K562 (cell line): ENCODE results near the gene MINDY4. TPM values are rescaled to one million over a fixed set of nuclear protein-coding genes. Genes with fewer than 3 reads are reported as not detected.

Experiments used
- ATAC-seq: fragments of 200-7000 bp; cut with Tn5 transposase; 3 replicates; pipeline ENCODE4 v1.9.1; 2020; ENCODE audit warnings: moderate library complexity
- BruUV-seq: library from RNA; stranded (reverse); fragments of 400-500 nt; replicated peaks from 2 replicates; lab custom pipeline; 2021; lab: Mats Ljungman, UMichigan
- CTCF ChIA-PET: fragments of 300-600 bp; formaldehyde crosslinking; extraction: SDS; loops from one replicate; lab custom pipeline; 2021; ENCODE audit warnings: low intra/inter-chr PET ratio; lab: Yijun Ruan, JAX
- POLR2A ChIA-PET: fragments of 300-600, 350-650 bp; sonication (Branson Sonifier 250); formaldehyde crosslinking; extraction: SDS; loops from one replicate; lab custom pipeline; 2021; ENCODE audit warnings: antibody characterized with exemption, inconsistent platforms; lab: Yijun Ruan, JAX
- DNase-seq, 4 experiments: peaks; one replicate each; pipeline versions ENCODE4 v3.0.0 to v3.0.0-alpha.2; 2011 to 2018; ENCODE audit warnings: low spot score in 3 of 4, mixed read lengths in 3 of 4; ENCODE audit errors: extremely low read depth in 1 of 4
- FAIRE-seq: peaks from 2 replicates; lab custom pipeline; 2011; peaks lifted over from hg19 to GRCh38; lab: Jason Lieb, UNC
- H2AFZ ChIP-seq: 2 replicates; pipeline ENCODE4 v1.6.0; 2011; ENCODE audit warnings: low read depth, low read length, control low read depth, inconsistent platforms
- H3K27ac ChIP-seq: fragments of 200-600 bp; 3 replicates; pipeline ENCODE4 v1.8.0; 2011; ENCODE audit warnings: low read depth, mild to moderate bottlenecking, control low read depth, inconsistent platforms, low read length, moderate library complexity, mixed read lengths; ENCODE audit errors: extremely low read depth
- H3K27me3 ChIP-seq, 2 experiments: fragments of 300-600 bp in 1 of 2; 2 replicates in 1 of 2; 3 replicates in 1 of 2; pipeline versions ENCODE4 v1.6.0 to v1.8.0; 2011; ENCODE audit warnings: inconsistent platforms in 2 of 2, low read length in 2 of 2, mild to moderate bottlenecking in 1 of 2, mixed read lengths in 1 of 2, moderate library complexity in 1 of 2; ENCODE audit not compliant: control insufficient read depth in 2 of 2, insufficient read depth in 2 of 2
- H3K36me3 ChIP-seq: fragments of 300-600 bp; 3 replicates; pipeline ENCODE4 v1.8.0; 2011; ENCODE audit warnings: mild to moderate bottlenecking, low read length, inconsistent platforms; ENCODE audit not compliant: control insufficient read depth, insufficient read depth
- H3K4me1 ChIP-seq, 2 experiments: fragments of 200-600 bp in 1 of 2; replicated peaks in 1 of 2; 2 replicates in 1 of 2; 3 replicates in 1 of 2; pipeline versions ENCODE4 v1.5.1 to v1.8.0; 2011; ENCODE audit warnings: inconsistent platforms in 2 of 2, low read length in 2 of 2, mild to moderate bottlenecking in 1 of 2, mixed read lengths in 1 of 2, moderate library complexity in 1 of 2; ENCODE audit not compliant: control insufficient read depth in 2 of 2, insufficient read depth in 2 of 2
- H3K4me2 ChIP-seq: 2 replicates; pipeline ENCODE4 v1.6.1; 2011; ENCODE audit warnings: low read length, control low read depth, inconsistent platforms, mixed read lengths; ENCODE audit not compliant: insufficient read depth
- H3K4me3 ChIP-seq: fragments of 200-600 bp; sonication (generic), shearing (Covaris generic); 2 replicates; pipeline ENCODE4 v1.5.1; 2016; ENCODE audit warnings: control low read depth, inconsistent platforms
- H3K79me2 ChIP-seq: fragments of 200-600 bp; 3 replicates; pipeline ENCODE4 v1.8.0; 2011; ENCODE audit warnings: low read length, inconsistent platforms; ENCODE audit not compliant: control insufficient read depth, insufficient read depth
- H3K9ac ChIP-seq, 2 experiments: 2 replicates each; pipeline versions ENCODE4 v1.6.0 to v1.6.1; 2011; ENCODE audit warnings: low read depth in 2 of 2, low read length in 2 of 2, control low read depth in 1 of 2, inconsistent platforms in 1 of 2, mild to moderate bottlenecking in 1 of 2, mixed read lengths in 1 of 2; ENCODE audit not compliant: insufficient read depth in 1 of 2
- H3K9me1 ChIP-seq: one replicate; pipeline ENCODE4 v1.6.0; 2011; ENCODE audit warnings: inconsistent platforms, mild to moderate bottlenecking, low read length, moderate library complexity; ENCODE audit not compliant: control insufficient read depth, insufficient read depth
- H3K9me3 ChIP-seq: replicated peaks from 2 replicates; pipeline ENCODE4 v1.5.1; 2011; ENCODE audit warnings: low read depth, low read length, inconsistent platforms; ENCODE audit not compliant: control insufficient read depth, insufficient read depth
- H4K20me1 ChIP-seq: replicated peaks from 2 replicates; pipeline ENCODE4 v1.6.1; 2011; ENCODE audit warnings: low read length, inconsistent platforms, mixed read lengths; ENCODE audit not compliant: control insufficient read depth, insufficient read depth
- EGR1 ChIP-seq: fragments of 450-650 bp; conservative IDR thresholded peaks from 2 replicates; pipeline ENCODE4 v1.6.1; 2017; ENCODE audit warnings: mild to moderate bottlenecking
- PYGO2 ChIP-seq: fragments of 450-650 bp; IDR thresholded peaks from 2 replicates; pipeline ENCODE4 v1.6.1; 2016; ENCODE audit warnings: mild to moderate bottlenecking, missing genetic modification characterization, moderate library complexity, missing compliant biosample characterization
- YBX1 ChIP-seq: fragments of 450-650 bp; IDR thresholded peaks from 2 replicates; pipeline ENCODE4 v1.7.1; 2016; ENCODE audit warnings: mild to moderate bottlenecking
- WGBS: fragments of 100-300 bp; shearing (Covaris generic); methylation state at CpG from one replicate; pipeline ENCODE4 v1.1.6; 2016; ENCODE audit warnings: low coverage, mixed read lengths; ENCODE audit not compliant: insufficient coverage; ENCODE audit errors: missing lambda C conversion rate; 5-methylcytosine and 5-hydroxymethylcytosine counted together
- in situ Hi-C: fragments of 300-500 bp; cut with MboI; formaldehyde crosslinking; loops from 4 replicates; pipeline ENCODE4 v1.15.0; 2018; ENCODE audit warnings: inconsistent platforms, mixed read lengths
- intact Hi-C: fragments of 100-400 bp; cut with micrococcal nuclease; formaldehyde crosslinking; loops from 2 replicates; pipeline ENCODE4 v1.14.2; 2022
- polyA plus RNA-seq, 8 experiments: library from polyadenylated mRNA; depleted of rRNA in 4 of 8; stranded (reverse) in 5 of 8; unstranded in 3 of 8; fragments of >200 nt; fragmentation: Nextera tagmentation in 2 of 8; fragmentation: Illumina TruSeq in 1 of 8; extraction: Ambion mirVana in 2 of 8; extraction: Trizol in 1 of 8; gene quantifications; 2 replicates each; pipeline versions ENCODE4 v1.2.1 to v1.2.3, GENCODE V29; 2011 to 2014; ENCODE audit warnings: inconsistent platforms in 1 of 8, missing spikeins in 1 of 8
- total RNA-seq, 7 experiments: library from RNA; depleted of rRNA in 6 of 7; stranded (reverse); fragments of >200 nt in 6 of 7; fragmentation: Illumina TruSeq in 2 of 7; extraction: Trizol in 2 of 7; gene quantifications; 2 replicates each; pipeline versions ENCODE4 v1.2.1 to v1.2.3, GENCODE V29; 2011 to 2021; ENCODE audit warnings: low replicate concordance in 1 of 7
- TF ChIP-seq, protein P1 (sequence below): sonication (generic); formaldehyde crosslinking; IDR thresholded peaks from 2 replicates; pipeline ENCODE4 v1.8.0; 2022; ENCODE audit warnings: mild to moderate bottlenecking, missing genetic modification reagents

Gene MINDY4
- total and polyA plus RNA-seq, 9 of the 15 experiments (the other 6 are each of a cell fraction or from before 2014, with no cell fraction given) = 2.1 to 16.7 (median 11.0) TPM

DNA sequence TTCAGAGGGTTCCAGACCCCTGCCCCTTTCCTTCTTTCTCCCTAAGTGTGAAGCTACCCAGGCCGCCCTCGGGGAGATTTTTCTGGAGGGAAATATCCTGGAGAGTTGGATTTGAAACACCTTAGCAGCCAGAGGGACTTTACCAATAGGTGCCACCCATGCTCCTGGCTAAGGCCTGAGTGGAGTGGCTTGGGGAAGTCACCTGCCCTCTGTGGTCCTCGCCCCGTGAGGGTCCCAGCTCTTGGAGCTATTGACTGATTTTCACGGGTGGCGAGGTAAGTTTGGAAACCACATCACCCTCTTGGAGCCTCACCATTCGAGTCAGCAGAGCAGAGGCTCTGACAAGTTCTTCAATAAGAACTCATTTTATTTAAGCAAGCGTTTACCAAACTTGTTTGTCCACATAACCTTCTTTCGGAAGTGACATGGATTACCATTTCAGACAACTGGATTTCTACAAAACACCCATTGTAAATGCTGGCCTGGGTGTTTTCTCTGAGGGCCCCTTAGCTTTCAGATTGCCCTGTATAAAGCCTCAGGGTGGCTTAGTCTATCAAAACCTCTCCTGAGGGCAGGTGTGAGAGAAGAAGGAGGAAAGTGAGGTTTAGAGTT is 160.8 kb downstream of the MINDY4 start:
- no TSS peak for BruUV-seq
- H3K9ac ChIP-seq = peak overlapping the region in 1 of 2 experiments; percentile 52; a peak in 1 of 4 replicates
- H3K9me3 ChIP-seq = no peaks in the 10 kb centered on the region
- DNase-seq = peak in 1 of 4 experiments; percentile 7
- no peaks in the 10 kb centered on the region for H3K9me1 ChIP-seq
- TF ChIP-seq, protein P1, sequence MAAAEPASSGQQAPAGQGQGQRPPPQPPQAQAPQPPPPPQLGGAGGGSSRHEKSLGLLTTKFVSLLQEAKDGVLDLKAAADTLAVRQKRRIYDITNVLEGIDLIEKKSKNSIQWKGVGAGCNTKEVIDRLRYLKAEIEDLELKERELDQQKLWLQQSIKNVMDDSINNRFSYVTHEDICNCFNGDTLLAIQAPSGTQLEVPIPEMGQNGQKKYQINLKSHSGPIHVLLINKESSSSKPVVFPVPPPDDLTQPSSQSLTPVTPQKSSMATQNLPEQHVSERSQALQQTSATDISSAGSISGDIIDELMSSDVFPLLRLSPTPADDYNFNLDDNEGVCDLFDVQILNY (CRISPR knock-in tag) = no peak
- ATAC-seq = no peak
- POLR2A ChIA-PET = no interaction called here
- H4K20me1 ChIP-seq = no peaks in the 10 kb centered on the region
- CTCF ChIA-PET = no interaction called here
- in situ Hi-C loops = no loop called here
- intact Hi-C loops = no loop called here
- no peak for FAIRE-seq
- no peaks in the 10 kb centered on the region for H3K36me3 ChIP-seq
- WGBS = 36% methylated on average over 7 of the region's 9 CpGs
- no peak overlapping the region for H3K4me2 ChIP-seq
- H3K79me2 ChIP-seq = no peaks in the 10 kb centered on the region
- H3K27ac ChIP-seq = no peak overlapping the region
- H2AFZ ChIP-seq = no peak overlapping the region
- H3K4me1 ChIP-seq = peaks cover 0 to 29% of the 10 kb centered on the region in 2 experiments; a peak in 2 of 5 replicates
- H3K4me3 ChIP-seq = no peak overlapping the region
- H3K27me3 ChIP-seq = no peaks in the 10 kb centered on the region

- WGBS = 39% methylated on average over 5 of the region's 6 CpGs
- Histone ChIP-seq H4K20me1 (no peaks in the 10 kb centered on the region), H3K9me3 (no peaks in the 10 kb centered on the region), H3K79me2 (no peaks in the 10 kb centered on the region), H3K4me2 (no peak overlapping the region), H3K4me1 (peaks cover 0 to 29% of the 10 kb centered on the region in 2 experiments; a peak in 2 of 5 replicates), H3K9ac (peak overlapping the region in 1 of 2 experiments; percentile 66; a peak in 2 of 4 replicates), H3K4me3 (no peak overlapping the region), H3K27me3 (no peaks in the 10 kb centered on the region), H3K36me3 (no peaks in the 10 kb centered on the region), H3K27ac (no peak overlapping the region), H2AFZ (no peak overlapping the region), H3K9me1 (no peaks in the 10 kb centered on the region)
- FAIRE-seq = no peak
- POLR2A ChIA-PET = no interaction called here
- TF ChIP-seq PYGO2 (tag) (no peak), EGR1 (peak; percentile 27; the same call in 1 of the 2 replicates), YBX1 (no peak)
- intact Hi-C loops (no loop called here), in situ Hi-C loops (no loop called here)
- no TSS peak for BruUV-seq
- ATAC-seq = no peak
- peak in 3 of 4 experiments; percentile 4 to 7 (median 5) for DNase-seq
- CTCF ChIA-PET = no interaction called here
These were observed 161.3 kb downstream of the MINDY4 start for GRCh38 chr7:30932562-30932961.
